CD4-positive, alpha-beta T cell treated with Interleukin-6 at 100 ng/mL for 8 hours (primary cell): ENCODE results near the gene AP2S1.
"Not testable (repeated sequence)": the region's sequence is repeated elsewhere in the genome, so short reads cannot be mapped to it uniquely, and the experiment has no call there.

ENCODE experiments used
- DNase-seq: peaks from one replicate; pipeline ENCODE4 v3.0.0-alpha.2; 2020; ENCODE audit warnings: mixed read lengths, low spot score

Gene AP2S1

DNA sequence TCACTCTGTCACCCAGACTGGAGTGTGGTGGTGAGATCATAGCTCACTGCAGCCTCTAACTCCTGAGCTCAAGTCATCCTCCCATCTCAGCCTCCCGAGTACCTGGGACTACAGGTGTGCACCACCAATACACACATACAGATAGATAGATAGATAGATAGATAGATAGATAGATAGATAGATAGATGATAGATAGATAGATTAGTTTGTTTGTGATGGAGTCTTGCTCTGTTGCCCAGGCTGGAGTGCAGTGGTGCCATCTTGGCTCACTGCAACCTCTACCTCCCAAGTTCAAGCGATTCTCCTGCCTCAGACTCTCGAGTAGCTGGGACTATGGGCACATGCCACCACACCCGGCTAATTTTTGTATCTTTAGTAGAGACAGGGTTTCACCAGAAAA lies 46.2 kb downstream of the AP2S1 start:
- not testable (repeated sequence) for DNase-seq

GRCh38 chr19:46803555-46803954 lies 47.1 kb downstream of the AP2S1 start:
- DNase-seq: no peak

GRCh38 chr19:46802152-46802551 lies 48.5 kb downstream of the AP2S1 start:
- no peak for DNase-seq

GRCh38 chr19:46798713-46799112 lies 51.9 kb downstream of the AP2S1 start:
- DNase-seq: no peak

- DNase-seq: no peak
Observed at GRCh38 chr19:46797881-46798280, 52.8 kb downstream of the AP2S1 start.

DNA sequence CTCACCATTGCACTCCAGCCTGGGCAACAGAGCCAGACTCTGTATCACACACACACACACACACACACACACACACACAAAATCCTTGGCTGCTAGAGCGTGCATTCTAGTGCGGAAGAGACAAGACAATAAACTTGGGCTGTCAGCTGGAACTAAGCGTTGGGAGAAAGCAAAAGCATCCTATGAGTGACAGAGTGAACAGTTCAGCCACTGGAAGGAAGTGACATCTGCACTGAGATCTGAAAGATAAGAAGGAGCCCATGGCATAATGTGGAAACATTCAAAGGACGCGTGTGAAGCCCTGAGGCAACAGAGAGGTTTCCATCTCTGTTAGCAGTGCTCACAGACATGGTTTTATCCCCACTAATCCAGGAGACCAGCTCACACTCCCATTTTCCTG lies 58.7 kb downstream of the AP2S1 start:
- DNase-seq: peak; percentile 54

GRCh38 chr19:46789371-46789770 lies 61.3 kb downstream of the AP2S1 start:
- DNase-seq: no peak

DNA sequence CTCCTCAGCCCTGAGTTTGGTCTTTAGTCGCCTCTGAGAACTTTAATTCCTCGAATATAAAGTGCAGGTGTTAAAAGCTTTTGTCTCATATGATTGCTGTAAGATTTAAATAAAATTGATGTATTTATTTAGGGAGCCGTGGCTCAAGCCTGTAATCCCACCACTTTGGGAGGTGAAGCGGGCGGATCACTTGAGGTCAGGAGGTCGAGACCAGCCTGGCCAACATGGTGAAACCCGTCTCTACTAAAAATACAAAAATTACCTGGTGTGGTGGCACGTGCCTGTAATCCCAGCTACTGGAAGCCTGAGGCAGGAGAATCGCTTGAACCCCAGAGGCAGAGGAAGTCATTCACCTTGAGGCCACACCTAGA lies 61.7 kb downstream of the AP2S1 start:
- DNase-seq: no peak

GRCh38 chr19:46788262-46788967 lies 62.2 kb downstream of the AP2S1 start, which contains the start of gene SLC1A5:
Gene SLC1A5, minus strand, starts transcription at chr19:46788594. Its CDS starts 629 bp downstream, at chr19:46787965.
- peak; percentile 98 for DNase-seq
